ENCODE results near the gene ZNF778. TPM values are rescaled to one million over a fixed set of nuclear protein-coding genes. Genes with fewer than 3 reads are reported as not detected.
A peak's percentile ranks its signal among the peaks of the same experiment; 100 is the strongest.

ZNF778 gene
- total RNA-seq, 1 donor from 2014 or later, result 35.5 TPM

DNA sequence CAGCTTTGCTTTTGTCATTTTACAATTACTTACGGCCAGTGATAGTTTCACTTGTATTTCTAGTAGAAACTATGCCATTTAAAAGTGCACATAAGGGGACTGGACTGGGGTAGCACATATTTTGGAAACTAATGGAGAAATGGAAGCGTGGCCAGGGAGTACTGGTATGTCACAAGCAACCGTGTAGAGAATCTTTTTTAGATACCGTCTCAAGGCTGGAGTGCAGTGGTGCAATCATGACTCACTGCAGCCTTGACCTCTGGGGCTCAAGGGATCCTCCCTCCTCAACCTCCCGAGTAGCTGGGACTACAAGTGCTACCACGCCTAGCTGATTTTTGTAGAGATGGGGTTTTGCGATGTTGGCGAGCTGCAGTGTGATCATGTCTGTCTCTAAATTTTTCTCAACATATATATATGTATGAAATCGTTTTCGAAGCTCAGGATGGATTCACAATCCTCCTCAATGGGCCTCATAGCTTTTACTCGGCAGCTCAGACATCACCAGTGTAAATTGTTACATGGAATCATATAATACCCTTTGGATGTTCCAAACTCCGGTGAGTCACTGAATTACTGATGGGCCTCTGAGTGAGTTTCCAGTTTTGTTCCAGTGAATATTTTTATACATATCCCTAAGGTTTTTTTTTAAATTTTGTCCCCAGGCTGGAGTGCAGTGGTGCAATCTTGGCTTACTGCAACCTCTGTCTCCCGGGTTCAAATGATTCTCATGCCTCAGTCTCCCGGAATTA is 51.7 kb downstream of the ZNF778 start:
- DNase-seq (ENCODE audit: low spot score), result no peak
- Mint-ChIP-seq H3K27me3 (ENCODE audit: unreplicated experiment) (peaks cover 23% of the 10 kb centered on the region), H3K4me1 (ENCODE audit: unreplicated experiment) (no peaks in the 10 kb centered on the region), H3K27ac (ENCODE audit: unreplicated experiment) (no peak overlapping the region), H3K4me3 (ENCODE audit: unreplicated experiment) (no peak overlapping the region), H3K36me3 (ENCODE audit: low read depth, unreplicated experiment) (peaks cover 38% of the 10 kb centered on the region), H3K9me3 (ENCODE audit: unreplicated experiment) (no peaks in the 10 kb centered on the region)
- TF ChIP-seq, protein P1, sequence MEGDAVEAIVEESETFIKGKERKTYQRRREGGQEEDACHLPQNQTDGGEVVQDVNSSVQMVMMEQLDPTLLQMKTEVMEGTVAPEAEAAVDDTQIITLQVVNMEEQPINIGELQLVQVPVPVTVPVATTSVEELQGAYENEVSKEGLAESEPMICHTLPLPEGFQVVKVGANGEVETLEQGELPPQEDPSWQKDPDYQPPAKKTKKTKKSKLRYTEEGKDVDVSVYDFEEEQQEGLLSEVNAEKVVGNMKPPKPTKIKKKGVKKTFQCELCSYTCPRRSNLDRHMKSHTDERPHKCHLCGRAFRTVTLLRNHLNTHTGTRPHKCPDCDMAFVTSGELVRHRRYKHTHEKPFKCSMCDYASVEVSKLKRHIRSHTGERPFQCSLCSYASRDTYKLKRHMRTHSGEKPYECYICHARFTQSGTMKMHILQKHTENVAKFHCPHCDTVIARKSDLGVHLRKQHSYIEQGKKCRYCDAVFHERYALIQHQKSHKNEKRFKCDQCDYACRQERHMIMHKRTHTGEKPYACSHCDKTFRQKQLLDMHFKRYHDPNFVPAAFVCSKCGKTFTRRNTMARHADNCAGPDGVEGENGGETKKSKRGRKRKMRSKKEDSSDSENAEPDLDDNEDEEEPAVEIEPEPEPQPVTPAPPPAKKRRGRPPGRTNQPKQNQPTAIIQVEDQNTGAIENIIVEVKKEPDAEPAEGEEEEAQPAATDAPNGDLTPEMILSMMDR (IDR thresholded peaks at IDR 0.05; ENCODE audit: unreplicated experiment), result no peak

- no peak for DNase-seq (ENCODE audit: low spot score)
- Mint-ChIP-seq H3K27me3 (ENCODE audit: unreplicated experiment) (peaks cover 19% of the 10 kb centered on the region), H3K4me3 (ENCODE audit: unreplicated experiment) (no peak overlapping the region), H3K4me1 (ENCODE audit: unreplicated experiment) (no peaks in the 10 kb centered on the region), H3K27ac (ENCODE audit: unreplicated experiment) (no peak overlapping the region), H3K9me3 (ENCODE audit: unreplicated experiment) (no peaks in the 10 kb centered on the region), H3K36me3 (ENCODE audit: low read depth, unreplicated experiment) (peaks cover 38% of the 10 kb centered on the region)
- TF ChIP-seq, protein P1 (IDR thresholded peaks at IDR 0.05; ENCODE audit: unreplicated experiment), result no peak
Measured at GRCh38 chr16:89269805-89270665, 52.5 kb downstream of the ZNF778 start.

DNA sequence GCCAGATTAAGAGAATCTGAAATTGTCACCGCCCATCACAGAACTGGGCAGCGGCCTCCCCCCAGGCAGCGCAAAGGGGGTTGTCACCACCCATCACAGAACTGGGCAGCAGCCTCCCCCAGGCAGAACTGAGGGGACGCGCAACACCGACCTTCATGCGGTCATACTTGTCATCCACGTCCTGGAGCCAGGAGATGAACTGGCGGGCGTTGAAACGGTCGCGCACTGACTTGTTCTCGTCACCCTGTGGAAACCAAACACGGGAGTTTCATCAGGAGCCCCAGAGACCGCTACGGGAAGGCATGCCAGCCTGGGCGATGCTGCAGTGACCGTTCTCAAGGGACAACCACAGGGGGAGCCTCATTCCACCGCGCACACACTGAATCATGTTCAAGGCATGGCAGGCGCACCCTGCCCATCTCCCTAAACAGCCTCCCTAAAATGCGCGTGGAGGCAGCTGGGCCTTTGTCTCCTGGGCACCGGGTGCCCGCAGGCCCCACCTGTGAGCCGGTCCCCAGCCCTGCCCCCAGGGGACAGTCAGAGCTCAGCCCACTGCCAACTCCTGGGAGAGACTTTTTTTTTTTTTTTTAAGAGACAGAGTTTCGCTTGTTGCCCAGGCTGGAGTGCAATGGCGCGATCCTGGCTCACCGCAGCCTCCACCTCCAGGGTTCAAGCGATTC is 53.3 kb downstream of the ZNF778 start:
- no peaks in the 10 kb centered on the region for H3K9me3 Mint-ChIP-seq (ENCODE audit: unreplicated experiment)
- no peaks in the 10 kb centered on the region for H3K4me1 Mint-ChIP-seq (ENCODE audit: unreplicated experiment)
- DNase-seq (ENCODE audit: low spot score), result no peak
- no peak overlapping the region for H3K4me3 Mint-ChIP-seq (ENCODE audit: unreplicated experiment)
- H3K27me3 Mint-ChIP-seq (ENCODE audit: unreplicated experiment), result peaks cover 22% of the 10 kb centered on the region
- H3K27ac Mint-ChIP-seq (ENCODE audit: unreplicated experiment), result no peak overlapping the region
- H3K36me3 Mint-ChIP-seq (ENCODE audit: low read depth, unreplicated experiment), result peaks cover 37% of the 10 kb centered on the region
- TF ChIP-seq, protein P1 (IDR thresholded peaks at IDR 0.05; ENCODE audit: unreplicated experiment), result no peak

DNA sequence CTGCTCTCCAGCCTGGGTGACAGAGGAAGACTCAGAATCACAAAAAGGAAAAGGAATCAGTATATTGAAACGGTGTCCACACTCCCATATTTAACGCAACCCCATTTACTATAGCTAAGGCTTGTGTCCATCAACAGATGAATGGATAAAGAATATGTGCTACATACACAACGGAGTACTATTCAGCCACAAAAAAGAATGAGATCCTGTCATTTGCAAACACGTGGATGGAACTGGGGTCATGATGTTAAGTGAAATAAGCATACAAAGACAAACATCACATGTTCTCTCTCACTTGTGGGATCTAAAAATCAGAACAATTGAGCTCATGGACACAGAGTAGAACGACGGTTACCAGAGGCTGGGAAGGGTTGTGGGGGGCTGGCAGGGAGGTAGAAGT is 55.1 kb downstream of the ZNF778 start:
- TF ChIP-seq, protein P1 (IDR thresholded peaks at IDR 0.05; ENCODE audit: unreplicated experiment), result no peak
- H3K36me3 Mint-ChIP-seq (ENCODE audit: low read depth, unreplicated experiment), result peaks cover 45% of the 10 kb centered on the region
- H3K9me3 Mint-ChIP-seq (ENCODE audit: unreplicated experiment), result no peaks in the 10 kb centered on the region
- H3K27me3 Mint-ChIP-seq (ENCODE audit: unreplicated experiment), result peaks cover 28% of the 10 kb centered on the region
- no peaks in the 10 kb centered on the region for H3K4me1 Mint-ChIP-seq (ENCODE audit: unreplicated experiment)
- H3K4me3 Mint-ChIP-seq (ENCODE audit: unreplicated experiment), result peak overlapping the region; percentile 1
- H3K27ac Mint-ChIP-seq (ENCODE audit: unreplicated experiment), result no peak overlapping the region
- DNase-seq (ENCODE audit: low spot score), result no peak
